ENCODE measurements around the gene FAM3A. TPM values are rescaled to one million over a fixed set of nuclear protein-coding genes. Genes with fewer than 3 reads are reported as not detected.

FAM3A gene
- total RNA-seq, 1 experiment from 2014 or later, result 69.2 TPM

DNA sequence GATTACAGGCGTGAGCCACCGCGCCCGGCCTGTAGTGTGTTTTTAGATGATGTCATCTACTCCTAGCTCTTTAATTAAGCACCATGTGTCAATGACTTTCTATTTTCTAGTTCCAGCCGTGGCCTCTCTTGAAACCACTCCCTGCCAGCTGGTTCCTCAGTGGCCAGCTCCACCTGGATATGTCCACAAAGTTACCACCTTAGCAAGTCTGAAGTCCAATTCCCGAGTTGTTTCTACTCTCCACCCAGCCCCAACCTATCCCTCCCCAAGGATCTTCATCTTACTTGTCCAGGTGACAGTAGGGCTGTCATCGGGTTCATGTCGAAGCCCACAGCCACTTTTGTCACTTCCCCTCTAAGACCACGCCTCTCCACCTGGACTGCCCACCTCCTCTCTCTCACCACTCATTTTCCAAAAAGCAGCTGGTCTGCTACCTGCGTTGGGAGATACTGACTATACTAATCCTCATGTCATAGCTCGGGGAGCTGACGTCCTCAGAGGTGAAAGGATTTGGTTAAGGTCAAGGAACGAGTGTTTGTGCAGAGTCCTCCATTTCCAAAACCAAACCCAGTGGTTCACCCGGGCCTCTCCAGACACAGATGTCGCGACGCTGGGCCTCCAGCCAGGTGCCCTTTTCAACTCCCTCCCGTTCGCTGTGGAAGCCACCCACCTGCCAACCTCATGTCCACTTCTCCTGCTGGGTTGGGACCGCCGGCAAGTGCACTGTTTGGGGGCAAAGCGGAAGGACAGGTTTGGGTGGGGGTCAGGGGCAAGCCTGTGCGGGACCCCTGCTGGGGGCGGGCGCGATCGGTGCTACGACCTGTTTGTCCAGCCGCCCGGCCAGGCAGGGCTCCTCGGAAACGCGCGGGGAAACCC is 704 bp downstream of the FAM3A start:
- CTCF ChIA-PET, result no interaction called here
- ATAC-seq, result peak; percentile 5; the same call in 1 of the 2 replicates

DNA sequence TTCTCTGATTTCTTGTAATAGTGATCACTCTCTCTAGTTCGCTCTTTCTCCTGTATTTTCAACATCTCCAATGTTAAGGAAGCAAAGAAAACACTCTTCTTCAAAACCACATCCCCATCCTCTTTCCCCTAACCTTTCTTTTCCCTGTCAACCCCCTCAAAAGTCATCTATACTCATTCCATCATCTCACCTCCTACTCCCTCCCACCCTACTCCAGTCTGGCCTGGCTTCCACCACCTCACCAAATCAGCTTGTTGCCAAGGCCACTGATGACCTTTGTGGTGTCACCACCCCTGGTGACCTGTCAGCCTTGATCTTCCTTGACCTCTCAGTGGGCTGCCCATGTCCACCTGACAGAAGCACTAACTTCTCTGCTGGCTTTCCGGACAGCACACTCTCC is 2.3 kb downstream of the FAM3A start:
- POLR2A ChIA-PET (ENCODE audit: unreplicated experiment), result no interaction called here
- no peak overlapping the region for H3K27ac ChIP-seq (ENCODE audit: low read length)
- no peak overlapping the region for H3K4me3 ChIP-seq (ENCODE audit: low read length)
- H3K4me2 ChIP-seq (ENCODE audit: low read length), result no peak overlapping the region
- H2AFZ ChIP-seq (ENCODE audit: low read length), result no peak overlapping the region
- BruUV-seq (replicated peaks), result no TSS peak
- H3F3A ChIP-seq (ENCODE audit: low read length, unreplicated experiment), result no peaks in the 10 kb centered on the region
- intact Hi-C loops (cut with micrococcal nuclease), result no loop called here
- no peaks in the 10 kb centered on the region for H4K20me1 ChIP-seq (ENCODE audit: low read length)
- H3K9me3 ChIP-seq (ENCODE audit: low read length), result no peaks in the 10 kb centered on the region
- H3K36me3 ChIP-seq (ENCODE audit: low read depth, low read length), result 0 out of 2 replicates have a peak, but pooled peaks cover 3% of the 10 kb centered on the region
- DNase-seq, result no peak
- peaks cover 8% of the 10 kb centered on the region for H3K4me1 ChIP-seq (ENCODE audit: insufficient read depth, low read length)
- H3K9me2 ChIP-seq (replicated peaks; ENCODE audit: low read length), result no peaks in the 10 kb centered on the region
- no peaks in the 10 kb centered on the region for H3K27me3 ChIP-seq (ENCODE audit: low read length)
- no peak for ATAC-seq
- CTCF ChIA-PET, result no interaction called here
- no peak overlapping the region for H3K9ac ChIP-seq (ENCODE audit: low read length)
- peaks cover 12% of the 10 kb centered on the region for H3K79me2 ChIP-seq (ENCODE audit: low read length)
- TF ChIP-seq EZH2 (IDR thresholded peaks at IDR 0.05; ENCODE audit: low read length, unreplicated experiment), result no peak
- TF ChIP-seq EZH2phosphoT487 (IDR thresholded peaks at IDR 0.05; ENCODE audit: borderline replicate concordance, low read length), result no peak
- TF ChIP-seq, protein P1, sequence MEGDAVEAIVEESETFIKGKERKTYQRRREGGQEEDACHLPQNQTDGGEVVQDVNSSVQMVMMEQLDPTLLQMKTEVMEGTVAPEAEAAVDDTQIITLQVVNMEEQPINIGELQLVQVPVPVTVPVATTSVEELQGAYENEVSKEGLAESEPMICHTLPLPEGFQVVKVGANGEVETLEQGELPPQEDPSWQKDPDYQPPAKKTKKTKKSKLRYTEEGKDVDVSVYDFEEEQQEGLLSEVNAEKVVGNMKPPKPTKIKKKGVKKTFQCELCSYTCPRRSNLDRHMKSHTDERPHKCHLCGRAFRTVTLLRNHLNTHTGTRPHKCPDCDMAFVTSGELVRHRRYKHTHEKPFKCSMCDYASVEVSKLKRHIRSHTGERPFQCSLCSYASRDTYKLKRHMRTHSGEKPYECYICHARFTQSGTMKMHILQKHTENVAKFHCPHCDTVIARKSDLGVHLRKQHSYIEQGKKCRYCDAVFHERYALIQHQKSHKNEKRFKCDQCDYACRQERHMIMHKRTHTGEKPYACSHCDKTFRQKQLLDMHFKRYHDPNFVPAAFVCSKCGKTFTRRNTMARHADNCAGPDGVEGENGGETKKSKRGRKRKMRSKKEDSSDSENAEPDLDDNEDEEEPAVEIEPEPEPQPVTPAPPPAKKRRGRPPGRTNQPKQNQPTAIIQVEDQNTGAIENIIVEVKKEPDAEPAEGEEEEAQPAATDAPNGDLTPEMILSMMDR (conservative IDR thresholded peaks at IDR 0.05; ENCODE audit: low read depth, low read length), result no peak

More for the DNA sequence above, 704 bp downstream of the FAM3A start:
- Histone ChIP-seq H3K9me2 (replicated peaks; ENCODE audit: low read length) (no peaks in the 10 kb centered on the region), H3K27me3 (ENCODE audit: low read length) (no peaks in the 10 kb centered on the region), H3K9ac (ENCODE audit: low read length) (peak overlapping the region; percentile 95), H4K20me1 (ENCODE audit: low read length) (no peaks in the 10 kb centered on the region), H3K4me2 (ENCODE audit: low read length) (peak overlapping the region; percentile 99), H3K9me3 (ENCODE audit: low read length) (no peaks in the 10 kb centered on the region), H3K36me3 (ENCODE audit: low read depth, low read length) (no peaks in the 10 kb centered on the region), H2AFZ (ENCODE audit: low read length) (peak overlapping the region; percentile 79), H3K27ac (ENCODE audit: low read length) (peak overlapping the region; percentile 55), H3F3A (ENCODE audit: low read length, unreplicated experiment) (no peaks in the 10 kb centered on the region), H3K79me2 (ENCODE audit: low read length) (peaks cover 12% of the 10 kb centered on the region), H3K4me1 (ENCODE audit: insufficient read depth, low read length) (peaks cover 8% of the 10 kb centered on the region), H3K4me3 (ENCODE audit: low read length) (peak overlapping the region; percentile 92)
- no peak for TF ChIP-seq EZH2 (IDR thresholded peaks at IDR 0.05; ENCODE audit: low read length, unreplicated experiment)
- TF ChIP-seq EZH2phosphoT487 (IDR thresholded peaks at IDR 0.05; ENCODE audit: borderline replicate concordance, low read length), result no peak
- TF ChIP-seq, protein P1 (conservative IDR thresholded peaks at IDR 0.05; ENCODE audit: low read depth, low read length), result no peak
- peak; percentile 18 for DNase-seq
- POLR2A ChIA-PET (ENCODE audit: unreplicated experiment), result interaction anchor here (0.6 kb wide), 1 partner anchor 116 kb away, joined by 3 read pairs; no protein-coding TSS in a partner anchor
- TSS peak; percentile 64 for BruUV-seq (replicated peaks)
- intact Hi-C loops (cut with micrococcal nuclease), result no loop called here
